Mesenchymal stem cell (in vitro differentiated cells and primary cell): ENCODE data around the gene TNFAIP1.

Experiments
- DNase-seq: peaks from one replicate; pipeline ENCODE4 v3.0.0-alpha.2; 2013
- H2AFZ ChIP-seq: one replicate; pipeline ENCODE4 v1.6.1; 2013; ENCODE audit warnings: low read depth, mild to moderate bottlenecking, control low read depth, inconsistent platforms, low read length, moderate library complexity
- H2AK5ac ChIP-seq: 2 replicates; pipeline ENCODE4 v1.6.1; 2013; ENCODE audit warnings: low read length, moderate library complexity, mild to moderate bottlenecking, inconsistent platforms; ENCODE audit not compliant: severe bottlenecking
- H2BK120ac ChIP-seq: one replicate; pipeline ENCODE4 v1.6.1; 2013; ENCODE audit warnings: low read depth, mild to moderate bottlenecking, inconsistent platforms, low read length, moderate library complexity
- H2BK12ac ChIP-seq, 2 experiments: one replicate each; pipeline ENCODE4 v1.6.1; 2013; ENCODE audit warnings: inconsistent platforms in 2 of 2, low read length in 2 of 2, mild to moderate bottlenecking in 2 of 2, moderate library complexity in 2 of 2, control low read depth in 1 of 2
- H2BK15ac ChIP-seq: one replicate; pipeline ENCODE4 v1.6.1; 2013; ENCODE audit warnings: mild to moderate bottlenecking, low read depth, inconsistent platforms; ENCODE audit not compliant: poor library complexity, severe bottlenecking
- H2BK5ac ChIP-seq: 2 replicates; pipeline ENCODE4 v1.6.1; 2013; ENCODE audit warnings: low read depth, mild to moderate bottlenecking, low read length, control low read depth, inconsistent platforms; ENCODE audit not compliant: poor library complexity, severe bottlenecking
- H3K14ac ChIP-seq, 2 experiments: one replicate each; pipeline ENCODE4 v1.6.1; 2013; ENCODE audit warnings: inconsistent platforms in 2 of 2, low read length in 2 of 2, control low read depth in 1 of 2, mild to moderate bottlenecking in 1 of 2, moderate library complexity in 1 of 2
- H3K18ac ChIP-seq, 2 experiments: one replicate each; pipeline ENCODE4 v1.6.1; 2013; ENCODE audit warnings: inconsistent platforms in 2 of 2, low read length in 2 of 2, control low read depth in 1 of 2, low read depth in 1 of 2, mild to moderate bottlenecking in 1 of 2
- H3K23ac ChIP-seq, 2 experiments: one replicate each; pipeline ENCODE4 v1.6.1; 2013; ENCODE audit warnings: inconsistent platforms in 2 of 2, low read length in 2 of 2, mild to moderate bottlenecking in 2 of 2, moderate library complexity in 2 of 2, control low read depth in 1 of 2
- H3K27ac ChIP-seq: 2 replicates; pipeline ENCODE4 v1.5.1; 2013; ENCODE audit warnings: mild to moderate bottlenecking, moderate library complexity, low read length, control low read depth, inconsistent platforms; ENCODE audit not compliant: poor library complexity, severe bottlenecking
- H3K27me3 ChIP-seq, 2 experiments: 2 replicates each; pipeline versions ENCODE4 v1.6.1 to v1.7.0; 2013; ENCODE audit warnings: low read length in 2 of 2, mild to moderate bottlenecking in 2 of 2, moderate library complexity in 2 of 2, control low read depth in 1 of 2, inconsistent platforms in 1 of 2; ENCODE audit not compliant: control insufficient read depth in 1 of 2, insufficient read depth in 1 of 2
- H3K36me3 ChIP-seq, 2 experiments: 2 replicates each; pipeline versions ENCODE4 v1.6.1 to v1.7.0; 2013; ENCODE audit warnings: low read length in 2 of 2, control low read depth in 1 of 2, inconsistent platforms in 1 of 2, low read depth in 1 of 2, mild to moderate bottlenecking in 1 of 2; ENCODE audit not compliant: insufficient read depth in 2 of 2, control insufficient read depth in 1 of 2
- H3K4ac ChIP-seq, 2 experiments: one replicate each; pipeline ENCODE4 v1.6.1; 2013; ENCODE audit warnings: inconsistent platforms in 2 of 2, low read length in 2 of 2, mild to moderate bottlenecking in 2 of 2, moderate library complexity in 2 of 2, control low read depth in 1 of 2, low read depth in 1 of 2
- H3K4me1 ChIP-seq: 2 replicates; pipeline ENCODE4 v1.6.1; 2013; ENCODE audit warnings: low read depth, low read length, control low read depth; ENCODE audit not compliant: control insufficient read depth, insufficient read depth
- H3K4me2 ChIP-seq: 2 replicates; pipeline ENCODE4 v1.6.1; 2013; ENCODE audit warnings: low read length, mild to moderate bottlenecking, inconsistent platforms; ENCODE audit not compliant: poor library complexity, severe bottlenecking
- H3K4me3 ChIP-seq, 2 experiments: 2 replicates each; pipeline versions ENCODE4 v1.5.1 to v1.7.0; 2013; ENCODE audit warnings: low read length in 2 of 2, mild to moderate bottlenecking in 2 of 2, control low read depth in 1 of 2, low read depth in 1 of 2; ENCODE audit not compliant: insufficient read depth in 1 of 2
- H3K79me1 ChIP-seq: replicated peaks from 2 replicates; pipeline ENCODE4 v1.6.1; 2013; ENCODE audit warnings: mild to moderate bottlenecking, control low read depth, low read length, inconsistent platforms; ENCODE audit not compliant: poor library complexity, severe bottlenecking
- H3K9ac ChIP-seq: 2 replicates; pipeline ENCODE4 v1.7.0; 2013; ENCODE audit warnings: mild to moderate bottlenecking, low read length, moderate library complexity
- H3K9me3 ChIP-seq: 2 replicates; pipeline ENCODE4 v1.7.0; 2013; ENCODE audit warnings: mild to moderate bottlenecking, low read length; ENCODE audit not compliant: control insufficient read depth
- H4K8ac ChIP-seq: one replicate; pipeline ENCODE4 v1.6.1; 2013; ENCODE audit warnings: inconsistent platforms, mild to moderate bottlenecking, low read length, moderate library complexity
- H4K91ac ChIP-seq: one replicate; pipeline ENCODE4 v1.6.1; 2013; ENCODE audit warnings: mild to moderate bottlenecking, low read length, inconsistent platforms
- WGBS: methylation state at CpG from one replicate; pipeline ENCODE4 v1.1.7; 2013; ENCODE audit warnings: mixed read lengths; 5-methylcytosine and 5-hydroxymethylcytosine counted together

Gene TNFAIP1

GRCh38 chr17:28330671-28331070 lies 4.9 kb upstream of the TNFAIP1 start:
- Histone ChIP-seq H3K23ac (no peak overlapping the region), H2AK5ac (no peak overlapping the region), H2BK5ac (no peak overlapping the region), H3K79me1 (peaks cover 39% of the 10 kb centered on the region), H3K4me1 (peaks cover 17% of the 10 kb centered on the region), H3K27ac (no peak overlapping the region), H2BK12ac (no peak overlapping the region), H2AFZ (no peak overlapping the region), H3K9ac (no peak overlapping the region), H3K18ac (no peak overlapping the region), H3K27me3 (no peaks in the 10 kb centered on the region), H3K4ac (no peak overlapping the region), H4K8ac (no peak overlapping the region), H3K14ac (no peak overlapping the region), H3K4me2 (no peak overlapping the region), H3K9me3 (no peaks in the 10 kb centered on the region), H3K4me3 (no peak overlapping the region), H3K36me3 (peaks cover 28 to 60% of the 10 kb centered on the region in 2 experiments), H4K91ac (no peak overlapping the region), H2BK15ac (no peak overlapping the region), H2BK120ac (no peak overlapping the region)
- no peak for DNase-seq
- WGBS, result 97% methylated on average over 5 of the region's 5 CpGs

GRCh38 chr17:28331891-28332420 lies 3.6 kb upstream of the TNFAIP1 start:
- Histone ChIP-seq H3K27me3 (no peaks in the 10 kb centered on the region), H4K91ac (no peak overlapping the region), H3K79me1 (peaks cover 34% of the 10 kb centered on the region), H2AK5ac (no peak overlapping the region), H3K14ac (no peak overlapping the region), H2AFZ (no peak overlapping the region), H3K23ac (no peak overlapping the region), H3K36me3 (peaks cover 24 to 47% of the 10 kb centered on the region in 2 experiments), H2BK12ac (no peak overlapping the region), H2BK120ac (no peak overlapping the region), H3K18ac (no peak overlapping the region), H3K9ac (no peak overlapping the region), H2BK15ac (no peak overlapping the region), H3K4me1 (peaks cover 20% of the 10 kb centered on the region), H3K9me3 (no peaks in the 10 kb centered on the region), H3K4ac (no peak overlapping the region), H4K8ac (no peak overlapping the region), H2BK5ac (no peak overlapping the region), H3K4me3 (no peak overlapping the region), H3K27ac (no peak overlapping the region), H3K4me2 (no peak overlapping the region)
- no peak for DNase-seq
- 94% methylated on average over 6 of the region's 6 CpGs for WGBS

GRCh38 chr17:28333083-28333746 lies 2.3 kb upstream of the TNFAIP1 start:
- no peak overlapping the region for H2BK12ac ChIP-seq
- H3K18ac ChIP-seq, result no peak overlapping the region
- no peak overlapping the region for H2BK120ac ChIP-seq
- no peak overlapping the region for H3K27ac ChIP-seq
- no peak overlapping the region for H4K8ac ChIP-seq
- no peak overlapping the region for H2AK5ac ChIP-seq
- no peak overlapping the region for H2BK15ac ChIP-seq
- 68% methylated on average over 1 of the region's 1 CpG for WGBS
- H3K4me3 ChIP-seq, result no peak overlapping the region
- no peak overlapping the region for H3K23ac ChIP-seq
- H3K9me3 ChIP-seq, result no peaks in the 10 kb centered on the region
- H3K4me2 ChIP-seq, result no peak overlapping the region
- peaks cover 20% of the 10 kb centered on the region for H3K4me1 ChIP-seq
- no peak overlapping the region for H3K4ac ChIP-seq
- DNase-seq, result peak; percentile 22
- no peak overlapping the region for H2AFZ ChIP-seq
- H2BK5ac ChIP-seq, result no peak overlapping the region
- peak overlapping the region; percentile 99 for H3K9ac ChIP-seq
- no peak overlapping the region for H3K14ac ChIP-seq
- H3K79me1 ChIP-seq, result peaks cover 33% of the 10 kb centered on the region
- peaks cover 22 to 34% of the 10 kb centered on the region in 2 experiments for H3K36me3 ChIP-seq
- H3K27me3 ChIP-seq, result no peaks in the 10 kb centered on the region
- no peak overlapping the region for H4K91ac ChIP-seq

- no peak overlapping the region for H3K23ac ChIP-seq
- peak; percentile 31 for DNase-seq
- H3K9me3 ChIP-seq, result no peaks in the 10 kb centered on the region
- H3K4ac ChIP-seq, result peak overlapping the region in 1 of 2 experiments; percentile 64
- no peak overlapping the region for H3K18ac ChIP-seq
- H2AK5ac ChIP-seq, result peak overlapping the region; percentile 34
- peak overlapping the region; percentile 99 for H3K9ac ChIP-seq
- H3K27ac ChIP-seq, result no peak overlapping the region
- H3K4me1 ChIP-seq, result peaks cover 24% of the 10 kb centered on the region
- H3K14ac ChIP-seq, result no peak overlapping the region
- peak overlapping the region in 1 of 2 experiments; percentile 93 for H3K4me3 ChIP-seq
- no peak overlapping the region for H4K8ac ChIP-seq
- H2BK12ac ChIP-seq, result no peak overlapping the region
- no peak overlapping the region for H2BK5ac ChIP-seq
- no peaks in the 10 kb centered on the region for H3K27me3 ChIP-seq
- no peak overlapping the region for H2AFZ ChIP-seq
- H3K4me2 ChIP-seq, result peak overlapping the region; percentile 87
- peaks cover 39% of the 10 kb centered on the region for H3K79me1 ChIP-seq
- no peak overlapping the region for H4K91ac ChIP-seq
- H2BK15ac ChIP-seq, result no peak overlapping the region
- WGBS, result 73% methylated on average over 5 of the region's 6 CpGs
- peaks cover 25 to 26% of the 10 kb centered on the region in 2 experiments for H3K36me3 ChIP-seq
- H2BK120ac ChIP-seq, result no peak overlapping the region
These were observed 1.4 kb upstream of the TNFAIP1 start for GRCh38 chr17:28334171-28334570.
